NCI-H146 treated with DMSO at 0.1 percent for 48 hours (cell line): ENCODE measurements around the gene WIPF3.

ENCODE experiments used
- DNase-seq: peaks from one replicate; lab custom pipeline; 2025; ENCODE audit not compliant: unreplicated experiment; lab: John Stamatoyannopoulos, UW

The WIPF3 gene, protein sequence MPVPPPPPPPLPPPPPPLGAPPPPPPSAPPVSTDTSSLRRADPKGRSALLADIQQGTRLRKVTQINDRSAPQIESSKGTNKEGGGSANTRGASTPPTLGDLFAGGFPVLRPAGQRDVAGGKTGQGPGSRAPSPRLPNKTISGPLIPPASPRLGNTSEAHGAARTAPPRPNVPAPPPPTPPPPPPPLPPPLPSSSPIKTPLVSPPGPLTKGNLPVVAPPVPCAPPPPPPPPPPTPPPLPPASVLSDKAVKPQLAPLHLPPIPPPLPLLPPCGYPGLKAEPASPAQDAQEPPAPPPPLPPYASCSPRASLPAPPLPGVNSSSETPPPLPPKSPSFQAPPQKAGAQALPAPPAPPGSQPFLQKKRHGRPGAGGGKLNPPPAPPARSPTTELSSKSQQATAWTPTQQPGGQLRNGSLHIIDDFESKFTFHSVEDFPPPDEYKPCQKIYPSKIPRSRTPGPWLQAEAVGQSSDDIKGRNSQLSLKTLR

DNA sequence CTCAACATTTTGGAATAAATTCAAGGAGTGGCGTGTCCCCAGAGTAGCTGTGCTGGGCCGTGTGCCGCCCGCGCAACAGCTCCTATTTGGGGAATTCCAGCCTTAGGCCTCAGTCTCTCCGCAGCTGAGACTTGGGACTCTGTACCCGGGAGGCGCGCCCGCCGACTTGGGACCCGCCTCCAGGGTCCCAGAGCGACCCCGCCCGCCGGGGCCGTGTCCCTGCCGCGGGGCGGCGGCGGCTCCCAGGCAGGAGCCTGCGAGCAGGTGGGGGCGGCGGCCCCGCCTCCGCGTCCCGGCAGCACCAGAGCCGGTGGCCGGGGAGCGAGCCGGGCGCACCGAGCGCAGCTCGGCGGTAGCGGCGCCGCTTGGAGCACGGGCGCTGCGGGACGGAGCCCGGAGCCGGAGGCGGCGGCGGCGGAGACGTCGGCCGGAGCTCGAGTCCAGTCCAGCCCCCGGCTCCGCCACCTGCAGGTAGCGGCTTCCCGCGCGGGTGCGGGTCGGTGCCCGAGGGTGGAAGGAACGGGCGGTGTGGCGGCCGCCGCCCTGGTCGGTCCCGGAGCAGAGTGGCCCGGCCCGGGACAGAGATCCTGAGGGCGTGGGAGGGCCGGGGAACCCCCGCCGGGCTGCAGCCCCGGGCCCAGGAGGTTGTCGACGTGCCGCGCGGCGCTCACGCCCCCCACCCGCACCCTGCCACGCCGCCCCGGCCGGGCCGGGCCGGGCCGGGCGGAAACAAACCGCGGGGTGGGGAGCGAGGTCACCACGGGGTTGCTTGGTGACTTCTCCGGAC, at the start of gene WIPF3:
Gene WIPF3 (plus strand): TSS at position 301 of the 787 bp plus-strand sequence. CDS start 28,217 bp downstream, outside the sequence.
- no peak for DNase-seq

DNA sequence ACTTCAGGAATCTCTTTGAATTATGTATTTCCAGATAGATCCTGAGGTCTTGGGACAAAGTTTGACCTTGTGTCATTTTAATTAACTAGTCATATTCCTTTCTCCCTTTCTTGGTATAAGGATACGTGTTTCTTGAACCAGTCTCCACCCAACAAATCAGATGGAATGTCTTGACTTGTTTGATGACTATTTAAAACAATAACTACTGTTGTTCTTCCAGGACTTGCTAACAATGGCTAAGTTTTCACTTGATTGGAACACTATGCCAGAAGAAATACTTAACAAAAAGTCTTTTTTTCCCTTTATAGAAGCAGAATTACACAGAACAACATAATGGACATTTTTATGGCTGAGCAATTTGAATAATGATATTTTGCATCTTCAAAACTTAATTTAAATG, 43.0 kb upstream of the WIPF3 start:
- DNase-seq: no peak

DNA sequence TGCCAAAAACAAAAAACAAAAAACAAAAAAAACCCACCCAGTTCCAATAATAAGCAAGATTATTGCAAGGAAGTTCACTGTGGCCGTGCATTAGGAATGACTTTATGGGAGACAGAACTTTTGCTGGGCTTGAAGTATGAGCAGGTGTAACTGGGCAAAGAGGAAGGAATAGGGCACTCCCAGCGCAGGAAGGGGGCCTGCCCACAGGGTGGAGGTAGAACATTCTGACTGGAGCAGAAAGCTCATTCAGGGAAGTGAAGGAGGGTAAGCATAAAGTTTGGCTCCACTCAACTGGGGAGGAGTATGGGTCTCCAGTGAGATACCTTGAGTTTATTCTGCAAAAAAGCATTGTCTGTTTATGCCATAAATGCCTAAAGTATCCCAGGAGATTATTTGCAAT, 42.1 kb upstream of the WIPF3 start:
- no peak for DNase-seq

DNA sequence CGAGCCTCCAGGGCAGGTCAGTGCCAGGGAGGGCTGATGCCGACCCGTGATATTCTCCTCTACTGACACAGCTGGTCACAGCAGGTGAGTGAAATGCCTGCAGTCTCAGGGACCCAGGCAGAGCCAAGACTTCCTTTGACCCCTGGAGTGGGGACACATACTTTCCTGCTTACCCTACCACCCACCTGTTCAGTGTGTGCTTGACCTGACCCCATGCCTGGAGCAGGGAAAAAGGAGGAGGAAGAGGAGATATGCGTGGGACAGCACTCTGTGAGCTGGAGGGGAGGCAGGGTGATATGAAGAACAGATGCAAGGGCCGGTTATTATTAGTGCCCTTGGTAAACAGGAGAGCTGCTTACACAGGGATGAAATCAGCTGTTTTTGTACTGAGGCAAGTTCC, 40.8 kb upstream of the WIPF3 start:
- DNase-seq: no peak

DNA sequence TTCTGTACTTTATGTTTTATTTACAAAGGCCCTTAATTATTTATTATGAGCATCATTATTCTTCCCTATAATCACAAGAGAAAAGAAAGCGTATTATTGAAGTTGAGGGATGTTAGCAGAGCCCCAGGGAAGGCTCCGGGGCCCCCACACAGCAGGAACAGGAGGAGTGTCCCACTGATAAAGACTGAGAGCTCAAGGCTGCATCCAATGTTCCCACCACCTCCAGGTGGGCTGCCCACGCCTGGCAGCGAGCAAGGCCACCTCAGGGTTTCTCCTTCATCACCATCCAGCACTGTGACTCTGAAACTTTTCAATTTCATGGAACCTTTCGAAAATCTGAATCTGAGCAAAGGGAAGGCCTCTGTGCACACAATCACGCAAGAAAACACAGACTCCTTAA, 35.9 kb upstream of the WIPF3 start:
- no peak for DNase-seq

DNA sequence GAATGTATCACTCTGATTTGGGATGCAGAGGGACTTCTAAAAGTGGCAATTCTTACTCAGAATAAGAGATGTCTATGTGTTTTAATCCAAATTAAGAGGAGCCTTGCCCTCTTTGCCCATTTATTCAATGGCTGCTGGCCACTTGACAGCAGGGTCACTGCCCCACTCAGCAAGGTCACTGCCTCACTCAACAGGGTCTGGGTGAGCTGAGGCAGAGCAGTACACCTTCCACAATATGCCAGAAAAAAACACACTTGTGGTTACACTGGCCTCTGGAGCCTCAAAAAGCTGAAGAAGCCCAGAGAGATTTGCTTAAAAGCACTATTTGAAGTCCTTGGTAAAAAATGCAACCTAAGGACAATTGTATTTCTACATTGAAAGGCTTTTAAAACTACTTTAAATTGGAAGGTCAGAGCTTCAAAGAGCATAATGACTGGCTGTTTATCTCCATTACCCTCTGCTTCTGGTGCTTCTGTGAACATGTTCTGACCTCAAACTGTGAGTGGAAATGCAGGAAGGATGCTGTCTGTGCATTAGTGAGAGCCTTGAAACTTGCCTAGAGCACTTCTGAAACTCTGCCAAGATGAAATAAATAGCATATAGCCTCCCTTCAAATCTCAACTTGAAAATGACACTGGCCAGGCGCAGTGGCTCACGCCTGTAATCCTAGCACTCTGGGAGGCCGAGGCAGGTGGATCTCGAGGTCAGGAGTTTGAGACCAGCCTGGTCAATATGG, 35.1 kb upstream of the WIPF3 start:
- no peak for DNase-seq

DNA sequence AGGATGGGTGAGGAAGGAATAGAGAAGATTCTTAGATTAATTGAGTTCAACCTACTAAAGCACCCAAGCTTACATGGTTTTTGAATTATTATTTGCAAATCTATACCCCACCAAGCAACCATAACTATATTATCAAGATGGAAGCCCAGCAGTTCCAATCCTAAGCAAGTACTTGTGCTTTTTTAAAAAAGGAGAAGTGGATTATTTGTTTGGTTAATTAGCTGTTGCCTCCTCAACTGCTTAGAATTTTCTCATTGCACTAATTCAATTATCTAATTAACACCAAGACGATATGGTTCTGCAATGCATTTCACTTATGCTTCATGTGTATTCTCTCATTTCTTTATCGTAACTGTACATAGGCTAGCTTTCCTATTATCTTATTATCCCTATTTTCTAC, 27.3 kb upstream of the WIPF3 start:
- no peak for DNase-seq

DNA sequence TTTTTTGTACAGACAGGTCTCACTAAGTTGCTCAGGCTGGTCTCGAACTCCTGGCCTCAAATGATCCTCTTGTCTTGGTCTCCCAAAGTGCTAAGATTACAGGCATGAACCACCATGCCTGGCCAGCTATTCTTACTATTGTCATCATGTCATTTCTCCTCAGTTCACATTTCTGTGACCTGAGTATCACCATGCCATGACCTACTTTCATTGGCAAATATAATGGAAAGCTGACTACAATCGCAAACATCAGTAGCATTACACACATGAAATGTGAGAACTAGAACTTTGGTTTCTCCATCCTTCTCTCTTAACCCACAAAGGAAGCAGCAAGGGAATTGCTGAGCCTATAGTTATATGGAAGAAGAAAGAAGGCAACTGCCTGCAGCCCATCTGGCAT, 26.0 kb upstream of the WIPF3 start:
- no peak for DNase-seq

DNA sequence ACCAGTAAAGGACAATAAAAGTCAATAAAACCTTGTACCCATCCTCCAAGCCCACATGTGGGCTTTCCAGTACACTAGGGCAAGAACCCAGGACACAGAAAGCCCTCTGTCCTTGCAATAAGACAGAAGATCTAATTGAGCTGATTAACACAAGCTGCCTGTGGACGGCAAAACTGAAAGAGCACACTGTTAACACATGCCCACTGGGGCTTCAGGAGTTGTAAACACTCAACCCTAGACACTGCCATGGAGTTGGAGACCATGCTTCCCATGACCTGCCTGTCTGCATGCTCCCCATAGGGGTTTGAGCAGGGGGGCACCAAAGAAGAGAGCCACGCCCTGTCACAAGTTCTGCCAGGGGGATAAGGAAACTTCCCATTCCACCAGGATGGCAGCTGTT, 22.6 kb upstream of the WIPF3 start:
- DNase-seq: no peak

DNA sequence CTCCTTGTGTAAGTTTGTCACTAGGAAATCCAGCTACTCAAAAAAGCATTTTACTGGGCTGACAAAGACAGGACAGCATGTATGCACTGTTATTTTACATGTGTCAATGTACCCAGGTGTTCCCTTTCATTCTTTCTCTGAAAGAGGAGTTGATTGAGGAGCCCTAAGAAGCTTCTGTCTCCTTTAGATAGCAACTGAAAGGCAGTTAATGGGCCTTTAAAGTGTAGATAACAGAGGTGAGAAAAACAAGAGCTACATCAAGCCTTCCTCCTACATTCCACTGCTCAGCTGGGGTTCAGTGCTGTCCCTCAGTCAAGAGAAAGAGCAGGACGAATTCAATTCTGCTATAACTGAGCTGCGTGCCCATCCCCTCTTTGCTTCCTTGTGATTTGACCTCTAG, 12.8 kb upstream of the WIPF3 start:
- DNase-seq: no peak

DNA sequence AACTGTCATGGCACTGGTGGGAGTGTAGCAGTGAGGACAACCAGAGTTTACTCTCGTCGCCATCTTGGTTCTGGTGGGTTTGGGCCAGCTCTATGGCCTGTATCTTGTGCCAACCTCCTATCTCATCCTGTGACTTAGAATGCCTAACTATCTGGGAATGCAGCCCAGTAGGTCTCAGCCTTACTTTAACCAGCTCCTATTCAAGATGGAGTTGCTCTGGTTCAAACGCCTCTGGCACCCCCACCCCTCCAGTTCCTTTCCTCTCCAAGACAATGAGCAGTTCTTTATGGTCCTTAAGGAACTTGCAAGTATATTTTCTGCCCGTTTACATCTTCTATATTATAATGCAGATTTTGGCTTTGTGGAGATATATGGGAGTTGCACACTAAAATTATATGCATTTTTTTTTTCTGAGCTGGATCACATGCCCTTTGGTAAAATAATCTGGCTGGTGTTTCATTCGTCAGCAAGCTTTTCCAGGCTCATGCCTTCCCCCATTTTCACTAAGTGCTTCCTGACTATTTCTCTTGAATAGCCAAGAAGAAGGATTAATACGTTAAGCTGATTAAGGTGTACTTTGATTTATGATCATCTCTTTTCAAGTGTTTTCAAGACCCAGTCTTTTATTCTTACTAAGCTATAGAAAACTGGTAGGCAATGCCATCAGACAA, 11.2 kb upstream of the WIPF3 start:
- DNase-seq: no peak

DNA sequence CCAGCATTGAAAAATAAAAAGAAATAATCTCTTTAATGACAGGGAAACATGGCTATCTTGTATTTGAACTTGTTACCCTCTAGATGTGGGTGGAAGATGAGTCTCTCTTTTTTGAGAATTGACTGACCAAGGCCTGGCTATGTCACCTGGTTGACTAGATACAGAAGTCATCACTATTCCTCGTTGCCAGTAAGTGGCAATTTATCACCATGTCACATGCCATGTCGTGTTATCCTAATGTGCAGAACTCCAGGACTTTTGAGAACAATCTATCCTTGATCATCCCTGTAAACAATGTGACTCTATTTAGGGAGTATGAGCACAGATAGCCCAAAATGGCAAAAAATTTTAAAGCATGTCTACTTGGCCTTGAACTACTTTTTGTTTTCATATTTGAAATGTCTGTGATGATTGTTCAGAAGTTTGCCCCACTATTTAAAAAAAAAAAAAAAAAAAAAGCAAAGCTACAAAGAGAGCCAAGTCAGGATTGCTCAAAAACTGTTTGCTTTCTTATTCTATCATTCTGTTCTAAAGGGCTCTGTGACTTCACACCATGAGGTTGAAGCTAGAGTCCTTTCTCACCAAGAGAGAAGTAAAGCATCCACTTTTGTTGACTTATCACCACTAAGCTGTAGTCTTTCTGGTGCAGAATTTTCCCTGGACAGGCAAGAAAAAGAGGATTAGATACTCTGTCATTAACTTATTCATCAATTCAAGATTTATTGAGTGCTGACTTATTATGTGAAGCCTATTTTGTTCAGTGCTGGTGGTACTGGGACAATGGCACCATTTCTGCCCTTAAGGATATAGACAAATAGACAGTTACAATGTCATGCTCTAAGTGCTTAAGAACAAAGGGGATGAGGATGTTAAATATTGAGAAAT, 10.4 kb upstream of the WIPF3 start:
- DNase-seq: no peak

DNA sequence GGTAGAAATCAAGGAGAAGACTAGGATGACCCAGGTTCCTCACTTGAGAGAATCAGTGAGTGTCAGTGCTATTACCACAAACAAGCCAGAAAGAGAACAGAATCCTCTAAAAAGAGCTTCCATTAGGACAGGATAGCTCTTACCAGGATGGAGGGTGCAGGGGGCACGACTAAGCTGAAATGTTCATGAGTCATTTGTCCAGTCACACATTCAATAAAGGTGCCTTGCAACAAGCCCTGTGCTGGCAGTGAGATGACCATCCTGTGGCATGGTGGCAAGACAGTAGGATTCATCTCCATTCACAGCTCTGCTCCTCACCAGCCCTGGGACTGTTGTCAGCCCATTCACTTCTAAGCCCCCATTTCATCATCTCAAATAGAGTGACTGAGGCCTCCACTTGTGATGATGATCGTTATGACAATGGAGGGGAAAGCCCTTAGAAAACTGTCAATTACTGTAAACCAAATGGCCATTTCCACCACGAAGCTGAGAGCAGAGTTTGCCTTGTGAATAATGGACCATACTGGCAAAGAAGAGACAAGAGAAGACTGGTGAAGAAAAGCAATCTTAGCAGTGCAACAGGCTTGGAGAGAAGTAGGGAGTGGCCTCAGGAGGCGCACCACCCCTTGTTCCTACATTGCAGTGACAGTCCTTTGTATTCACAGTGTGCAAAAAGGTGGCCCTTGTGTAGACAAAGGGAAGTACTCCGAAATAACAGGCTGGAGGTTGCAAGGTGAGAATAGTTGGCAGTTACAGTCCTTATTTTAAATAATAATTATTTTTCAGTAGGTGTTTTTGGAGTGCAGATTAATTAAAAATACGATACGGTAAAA, 9.0 kb upstream of the WIPF3 start:
- DNase-seq: no peak

DNA sequence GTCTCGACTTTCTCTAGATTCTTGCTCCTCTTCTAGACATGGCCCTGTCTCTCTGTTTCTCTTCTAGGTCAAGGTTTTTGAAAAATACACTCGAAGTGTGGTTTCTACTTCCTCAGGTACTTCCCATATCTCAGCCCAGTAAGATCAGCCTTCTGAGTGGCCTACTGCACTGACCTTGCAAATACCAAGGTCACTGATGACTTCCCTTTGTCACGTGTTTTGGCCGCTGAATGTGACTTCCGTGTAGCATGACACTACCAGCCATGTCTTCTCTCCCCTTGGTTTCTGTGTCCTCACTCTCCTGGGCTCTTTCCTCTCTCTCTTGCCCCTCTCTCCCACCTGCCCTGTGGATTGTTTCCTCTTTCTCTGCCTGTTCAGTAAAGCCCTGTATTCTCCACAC, 7.9 kb upstream of the WIPF3 start:
- no peak for DNase-seq

DNA sequence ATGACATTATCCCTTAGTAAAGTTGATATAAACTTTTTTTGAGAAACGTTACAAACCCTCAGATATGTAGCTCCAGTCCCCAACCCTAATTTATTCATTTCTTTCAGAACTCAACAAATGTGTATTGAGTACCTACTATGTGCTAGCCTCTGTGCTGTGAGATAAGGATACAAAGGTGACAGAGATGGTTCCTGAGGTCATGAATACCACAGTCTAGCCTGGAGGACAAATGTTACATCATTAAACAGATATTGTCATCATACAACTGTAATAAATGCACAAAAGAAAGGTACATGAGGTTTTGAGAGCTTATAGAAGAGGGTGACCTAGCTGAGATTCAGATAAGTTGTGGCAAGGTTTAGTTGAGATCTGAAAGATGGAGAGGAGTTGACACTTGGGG, 4.4 kb upstream of the WIPF3 start:
- no peak for DNase-seq

DNA sequence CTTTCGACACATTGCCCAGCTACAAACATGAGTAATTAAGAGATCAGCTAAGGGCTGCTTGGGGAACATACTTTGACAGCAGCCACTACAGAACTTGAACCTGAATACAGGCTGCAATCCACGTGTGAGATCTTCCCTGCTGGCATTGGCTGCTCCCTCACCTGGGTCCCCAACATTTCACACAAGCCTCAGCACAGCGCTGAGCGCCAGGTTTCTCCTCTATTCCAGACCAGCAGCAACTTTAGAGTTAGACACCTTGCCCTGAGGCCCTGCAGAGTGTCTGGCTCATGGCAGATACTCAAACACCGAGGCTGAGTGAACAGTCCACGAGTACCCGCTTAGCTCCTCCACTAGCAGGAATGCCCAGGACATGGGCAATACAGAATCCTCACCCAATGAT, 1.3 kb upstream of the WIPF3 start:
- DNase-seq: no peak

DNA sequence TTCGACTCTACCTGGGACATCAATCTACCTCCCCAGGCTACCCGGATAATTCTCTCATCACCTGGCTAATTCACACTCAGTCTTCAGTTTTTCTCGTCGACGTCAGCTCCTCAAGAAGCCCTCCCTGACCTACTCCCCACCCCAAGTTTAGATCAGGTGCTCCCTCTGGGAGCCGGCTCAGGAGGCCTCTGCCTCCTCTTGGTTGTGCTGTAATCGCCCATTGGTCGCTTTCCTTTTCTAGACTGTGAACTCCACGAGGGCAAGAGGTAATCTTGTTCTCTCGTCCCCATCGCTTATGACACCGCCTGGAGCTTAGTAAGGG, 461 bp upstream of the WIPF3 start:
- no peak for DNase-seq

DNA sequence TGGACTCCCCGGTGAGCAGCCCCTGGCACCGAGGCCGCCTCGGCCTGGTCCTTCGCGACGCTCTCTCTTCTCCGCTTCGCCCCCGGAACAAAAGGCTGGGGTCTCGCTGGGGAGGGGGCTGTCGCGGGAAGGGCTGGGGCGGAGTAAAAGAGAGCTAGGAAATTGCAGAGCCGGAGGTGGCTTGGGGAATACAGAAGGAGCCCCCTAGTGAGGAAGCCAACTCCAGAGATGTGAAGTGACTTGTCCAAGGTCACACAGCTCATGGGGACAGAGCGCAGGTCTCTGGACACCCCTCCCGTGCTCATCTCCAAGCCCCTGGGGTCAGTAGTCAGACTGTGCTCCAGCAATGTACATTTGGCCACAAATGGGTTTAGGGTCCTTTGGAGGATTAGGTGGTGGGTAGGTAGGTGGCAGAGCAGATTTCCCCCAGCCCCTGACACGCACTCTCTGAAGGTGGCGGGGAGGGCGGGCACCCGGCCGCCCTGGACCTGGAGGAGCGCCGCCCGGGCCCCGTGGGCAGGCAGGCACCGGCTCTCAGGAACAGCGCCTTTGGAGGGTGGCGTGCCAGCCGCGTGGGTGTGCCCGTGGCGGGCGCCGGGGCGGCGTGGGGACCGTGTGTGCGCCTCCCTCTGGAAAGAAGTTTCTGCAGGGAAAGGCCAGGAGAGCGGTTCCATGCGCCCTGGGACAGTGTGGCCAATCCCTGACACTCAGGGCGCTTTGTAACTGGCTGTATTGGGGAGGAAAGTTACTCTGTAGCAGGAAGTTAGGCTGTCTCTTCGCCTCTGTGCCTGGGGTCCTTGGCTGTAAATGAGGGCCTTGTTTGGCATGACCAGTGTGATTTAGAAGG, 910 bp downstream of the WIPF3 start:
- DNase-seq: no peak
